Activated CD4-positive, alpha-beta T cell treated with anti-CD3 and anti-CD28 coated beads, Interleukin-2, Interleukin-6, amounts not matched to agents 100 ng/mL and 50 ng/mL, durations not matched to agents 16 hours and 8 hours (primary cell): ENCODE measurements around the gene PLA2G4F.
"Not testable (repeated sequence)": the region's sequence is repeated elsewhere in the genome, so short reads cannot be mapped to it uniquely, and the experiment has no call there.

Experiments
- DNase-seq: peaks from one replicate; pipeline ENCODE4 v3.0.0-alpha.2; 2020

PLA2G4F gene

DNA sequence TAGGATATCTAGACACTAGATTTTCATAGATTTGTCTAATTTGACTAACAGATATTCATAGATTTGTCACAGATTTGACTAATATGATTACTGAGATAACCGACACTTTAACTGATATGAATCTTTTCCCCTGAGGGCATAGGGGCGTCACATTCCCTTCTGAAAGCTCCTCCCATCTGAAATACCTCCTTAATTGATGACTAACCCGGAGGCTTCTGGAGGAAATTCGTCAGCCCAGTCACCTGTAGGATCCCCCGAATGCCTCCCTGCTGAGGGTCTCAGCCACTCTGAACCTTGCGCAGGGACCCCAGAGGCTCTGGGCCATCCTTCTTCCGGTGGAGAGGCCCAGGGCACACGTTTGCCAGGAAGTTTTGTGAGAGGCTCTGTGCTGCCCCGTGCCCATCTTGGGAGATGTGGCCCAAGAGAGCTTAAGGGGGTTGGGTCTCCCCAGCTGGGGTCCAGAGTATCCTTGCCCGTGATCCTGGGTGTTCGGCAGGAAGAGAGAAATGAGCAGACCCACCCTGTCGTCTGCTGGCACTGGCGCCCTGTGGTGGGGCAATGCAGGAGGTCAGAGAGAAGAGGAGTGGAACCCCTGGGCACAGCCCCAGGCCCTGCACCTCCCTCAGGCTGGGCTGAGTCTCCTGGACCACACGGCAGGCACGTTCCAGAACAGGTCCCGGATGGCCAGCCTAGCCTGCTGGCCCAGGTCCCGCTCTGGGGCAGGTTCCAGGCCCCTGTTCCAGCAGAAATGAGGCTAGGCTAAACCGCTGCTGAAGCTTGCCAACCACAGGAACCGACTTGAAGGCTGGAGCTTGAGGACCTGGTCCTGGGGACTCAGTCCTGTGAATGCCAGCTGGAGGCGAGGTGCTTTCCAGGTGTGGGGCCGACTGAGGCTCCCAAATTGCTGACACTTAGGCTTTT, 63.8 kb downstream of the PLA2G4F start:
- DNase-seq = peak; percentile 49

- DNase-seq = not testable (repeated sequence)
Measured at GRCh38 chr15:42091753-42092397, 64.6 kb downstream of the PLA2G4F start.

- no peak for DNase-seq
Measured at GRCh38 chr15:42090781-42091180, 65.7 kb downstream of the PLA2G4F start.

GRCh38 chr15:42090370-42090769, 66.1 kb downstream of the PLA2G4F start:
- no peak for DNase-seq

DNA sequence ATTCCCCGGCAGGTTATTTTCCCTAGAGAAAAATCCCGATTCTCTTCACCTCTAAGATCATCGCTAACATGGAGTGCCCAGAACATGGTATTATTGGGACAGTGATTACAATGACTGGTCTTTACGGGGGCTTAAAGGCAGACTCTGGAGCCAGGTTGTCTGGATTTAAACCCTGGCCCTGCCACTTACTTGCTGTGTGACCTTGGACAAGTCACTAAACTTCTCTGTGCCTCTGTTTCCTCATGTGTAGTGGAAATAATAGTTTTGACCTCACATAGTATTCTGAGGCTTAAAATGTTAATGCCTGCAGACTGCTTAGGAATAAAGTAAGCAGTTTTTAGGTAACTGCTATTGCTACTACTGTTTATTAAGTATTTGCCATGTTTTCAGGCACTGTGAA, 66.5 kb downstream of the PLA2G4F start:
- no peak for DNase-seq
